ENCODE measurements around the gene DCTN3. TPM values are rescaled to one million over a fixed set of nuclear protein-coding genes. Genes with fewer than 3 reads are reported as not detected.

DCTN3 gene
- 121 TPM for total RNA-seq

GRCh38 chr9:34620061-34620994, at the start of gene DCTN3:
Gene DCTN3 (minus strand): TSS chr9:34620495. CDS start chr9:34620464, 31 bp downstream.

GRCh38 chr9:34662526-34663302, 42.4 kb upstream of the DCTN3 start, which contains the start of gene CCL27:
Gene CCL27 (minus strand): TSS chr9:34662657. CDS start chr9:34662633, 24 bp downstream.

GRCh38 chr9:34651876-34652601, 31.7 kb upstream of the DCTN3 start, which contains the start of gene IL11RA:
Gene IL11RA (plus strand): TSS chr9:34652185. CDS start chr9:34655218, 3,033 bp downstream.

GRCh38 chr9:34646211-34647083, 26.2 kb upstream of the DCTN3 start, which contains the start of gene GALT:
Gene GALT (plus strand): TSS chr9:34646675. CDS start chr9:34646705, 30 bp downstream.

GRCh38 chr9:34637356-34638137, 17.3 kb upstream of the DCTN3 start, which contains the start of gene SIGMAR1:
Gene SIGMAR1 (minus strand): TSS chr9:34637787. CDS start chr9:34637697, 90 bp downstream.

GRCh38 chr9:34628656-34629490, 8.6 kb upstream of the DCTN3 start, which contains the start of gene ARID3C:
Gene ARID3C (minus strand): TSS chr9:34629066. CDS start chr9:34628014, 1,052 bp downstream.

GRCh38 chr9:34611811-34612787, 8.2 kb downstream of the DCTN3 start, which contains the start of gene RPP25L:
Gene RPP25L (minus strand): TSS chr9:34612097. CDS start chr9:34611296, 801 bp downstream.

GRCh38 chr9:34589636-34590380, 30.5 kb downstream of the DCTN3 start, which contains the start of gene CNTFR:
Gene CNTFR (minus strand): TSS chr9:34589724. CDS start chr9:34568981, 20,743 bp downstream.

Small RNAs within 50 kb of the gene (small RNA-seq; reads per million reads assigned to genes)
- not detected for gene CCL27 (ENCODE audit: low replicate concordance)

Other genes with a start within 250 kb of the DCTN3 start
- 6.6 TPM for gene MYORG, start 243.6 kb downstream of the DCTN3 start, total RNA-seq
- gene FAM219A, start 161.9 kb downstream of the DCTN3 start, total RNA-seq: 35.4 TPM
- 2.2 TPM for gene DNAI1, start 161.7 kb downstream of the DCTN3 start, total RNA-seq
- 27.5 TPM for gene ENHO, start 97.5 kb downstream of the DCTN3 start, total RNA-seq
- 23.8 TPM for gene CNTFR, start 30.8 kb downstream of the DCTN3 start, total RNA-seq
- 4.4 TPM for gene RPP25L, start 8.4 kb downstream of the DCTN3 start, total RNA-seq
- gene ARID3C, start 8.6 kb upstream of the DCTN3 start, total RNA-seq: 0.63 TPM
- gene SIGMAR1, start 17.3 kb upstream of the DCTN3 start, total RNA-seq: 26.6 TPM
- gene GALT, start 26.2 kb upstream of the DCTN3 start, total RNA-seq: 70.7 TPM
- gene IL11RA, start 31.7 kb upstream of the DCTN3 start, total RNA-seq: 11.6 TPM
- gene CCL27, start 42.2 kb upstream of the DCTN3 start, total RNA-seq: not detected
- not detected for gene CCL19, start 70.8 kb upstream of the DCTN3 start, total RNA-seq
- not detected for gene CCL21, start 89.6 kb upstream of the DCTN3 start, total RNA-seq